ENCODE data around the gene MEIS2. TPM values are rescaled to one million over a fixed set of nuclear protein-coding genes. Genes with fewer than 3 reads are reported as not detected.
A peak's percentile ranks its signal among the peaks of the same experiment; 100 is the strongest.

MEIS2 gene
- total RNA-seq, 1 donor from 2014 or later: 58.5 TPM

DNA sequence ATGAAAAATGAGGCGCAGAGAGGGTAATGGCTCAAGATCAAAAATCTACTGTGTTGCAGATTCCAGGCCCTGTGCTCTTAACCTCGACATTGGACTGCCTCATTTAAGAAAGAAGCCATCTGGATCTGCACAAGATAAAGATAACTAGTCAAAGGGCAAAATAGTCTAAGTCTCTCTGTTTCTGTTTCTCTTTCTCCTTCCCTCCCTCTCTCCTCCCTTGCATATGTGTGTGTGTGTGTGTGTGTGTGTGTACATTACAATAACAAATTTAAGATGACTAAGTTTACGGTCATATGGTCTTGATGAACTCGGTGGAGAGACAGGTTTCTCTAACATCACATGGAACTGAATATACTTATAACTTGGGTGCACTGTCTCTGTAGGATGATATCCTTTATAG lies 69.2 kb downstream of the MEIS2 start:
- H3K9me3 Mint-ChIP-seq: no peaks in the 10 kb centered on the region
- peaks cover 43% of the 10 kb centered on the region for H3K4me1 Mint-ChIP-seq
- DNase-seq (ENCODE audit: low read depth, low spot score): no peak
- H3K36me3 Mint-ChIP-seq (ENCODE audit: low read depth): peaks cover 8% of the 10 kb centered on the region
- H3K27me3 Mint-ChIP-seq (ENCODE audit: low read depth): no peaks in the 10 kb centered on the region
- no peak overlapping the region for H3K27ac Mint-ChIP-seq (ENCODE audit: unreplicated experiment)
- no peak for TF ChIP-seq CTCF (conservative IDR thresholded peaks at IDR 0.05)
- no peak overlapping the region for H3K4me3 Mint-ChIP-seq

GRCh38 chr15:37028625-37029296 lies 71.6 kb downstream of the MEIS2 start:
- H3K9me3 Mint-ChIP-seq: no peaks in the 10 kb centered on the region
- peaks cover 8% of the 10 kb centered on the region for H3K36me3 Mint-ChIP-seq (ENCODE audit: low read depth)
- H3K4me1 Mint-ChIP-seq: peaks cover 34% of the 10 kb centered on the region
- no peak overlapping the region for H3K27ac Mint-ChIP-seq (ENCODE audit: unreplicated experiment)
- DNase-seq (ENCODE audit: low read depth, low spot score): no peak
- TF ChIP-seq CTCF (conservative IDR thresholded peaks at IDR 0.05): no peak
- H3K27me3 Mint-ChIP-seq (ENCODE audit: low read depth): no peaks in the 10 kb centered on the region
- no peak overlapping the region for H3K4me3 Mint-ChIP-seq

DNA sequence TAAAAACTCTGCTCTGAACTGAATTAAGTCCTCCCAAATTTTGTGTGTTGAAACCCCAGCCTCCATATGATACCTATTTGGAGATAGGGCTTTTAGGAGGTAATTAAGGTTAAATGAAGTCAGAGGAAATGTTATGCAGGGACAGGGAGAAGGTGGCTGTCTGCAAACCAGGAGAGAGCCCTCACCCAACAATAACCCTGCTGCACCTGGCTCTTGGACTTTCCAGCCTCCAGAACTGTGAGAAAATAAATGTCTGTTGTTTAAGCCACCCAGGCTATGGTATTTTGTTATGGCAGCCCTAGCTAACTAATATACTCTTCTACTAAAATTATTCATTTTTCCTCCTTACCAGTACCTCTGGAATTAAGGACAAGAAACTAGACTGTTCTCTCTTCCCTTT lies 79.5 kb downstream of the MEIS2 start:
- Mint-ChIP-seq H3K4me3 (no peak overlapping the region), H3K4me1 (peaks cover 57% of the 10 kb centered on the region), H3K9me3 (no peaks in the 10 kb centered on the region), H3K36me3 (ENCODE audit: low read depth) (peaks cover 4% of the 10 kb centered on the region), H3K27me3 (ENCODE audit: low read depth) (no peaks in the 10 kb centered on the region), H3K27ac (ENCODE audit: unreplicated experiment) (no peak overlapping the region)
- DNase-seq (ENCODE audit: low read depth, low spot score): no peak
- TF ChIP-seq CTCF (conservative IDR thresholded peaks at IDR 0.05): no peak

DNA sequence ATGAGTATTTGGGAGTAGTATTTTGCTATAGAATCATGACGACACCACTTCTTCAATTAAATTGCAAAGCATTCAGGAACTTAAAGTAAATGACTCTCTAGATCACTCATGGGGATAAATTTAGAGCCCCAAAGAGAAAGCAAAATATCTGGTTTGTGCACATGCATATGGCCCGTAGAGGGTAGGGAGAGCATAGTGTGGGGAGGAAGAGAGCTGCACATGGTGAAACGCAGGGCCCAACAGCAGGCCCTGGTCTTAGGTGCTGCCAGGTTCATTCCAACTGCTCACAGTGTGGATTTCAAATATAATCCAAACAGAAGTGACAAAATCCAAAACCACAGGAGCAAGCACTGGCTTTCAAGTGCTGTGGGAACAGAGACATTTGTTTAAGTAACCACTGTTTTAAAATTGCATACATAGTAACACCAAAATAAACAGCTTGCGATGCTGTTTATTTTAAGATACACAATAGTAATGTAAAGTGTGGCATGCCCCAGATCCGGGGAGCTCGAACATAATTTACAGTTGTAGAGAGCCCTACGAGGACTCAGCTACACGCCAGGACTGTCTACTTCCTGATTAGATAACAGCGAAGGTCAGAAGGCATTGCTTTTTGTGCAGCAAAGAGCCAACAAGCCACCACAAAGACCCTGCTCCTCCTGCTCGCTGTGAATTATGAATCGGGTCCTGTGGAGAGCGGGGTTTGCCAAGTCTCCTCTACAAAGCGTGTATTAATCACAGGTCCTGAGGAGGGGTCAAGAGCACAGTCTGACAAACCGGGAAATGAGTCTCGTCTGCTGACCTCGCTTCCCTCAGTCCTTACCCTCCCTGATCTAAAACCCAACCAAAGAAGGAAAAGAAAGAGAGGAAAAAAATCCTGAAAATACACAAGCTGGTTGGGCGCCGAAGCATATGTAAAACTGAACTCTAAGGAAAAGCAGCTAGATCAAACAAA lies 80.6 kb downstream of the MEIS2 start:
- H3K27me3 Mint-ChIP-seq (ENCODE audit: low read depth): no peaks in the 10 kb centered on the region
- H3K9me3 Mint-ChIP-seq: no peaks in the 10 kb centered on the region
- H3K27ac Mint-ChIP-seq (ENCODE audit: unreplicated experiment): peak overlapping the region; percentile 8
- TF ChIP-seq CTCF (conservative IDR thresholded peaks at IDR 0.05): no peak
- peak overlapping the region; percentile 24 for H3K4me3 Mint-ChIP-seq
- peaks cover 65% of the 10 kb centered on the region for H3K4me1 Mint-ChIP-seq
- peaks cover 4% of the 10 kb centered on the region for H3K36me3 Mint-ChIP-seq (ENCODE audit: low read depth)
- no peak for DNase-seq (ENCODE audit: low read depth, low spot score)

DNA sequence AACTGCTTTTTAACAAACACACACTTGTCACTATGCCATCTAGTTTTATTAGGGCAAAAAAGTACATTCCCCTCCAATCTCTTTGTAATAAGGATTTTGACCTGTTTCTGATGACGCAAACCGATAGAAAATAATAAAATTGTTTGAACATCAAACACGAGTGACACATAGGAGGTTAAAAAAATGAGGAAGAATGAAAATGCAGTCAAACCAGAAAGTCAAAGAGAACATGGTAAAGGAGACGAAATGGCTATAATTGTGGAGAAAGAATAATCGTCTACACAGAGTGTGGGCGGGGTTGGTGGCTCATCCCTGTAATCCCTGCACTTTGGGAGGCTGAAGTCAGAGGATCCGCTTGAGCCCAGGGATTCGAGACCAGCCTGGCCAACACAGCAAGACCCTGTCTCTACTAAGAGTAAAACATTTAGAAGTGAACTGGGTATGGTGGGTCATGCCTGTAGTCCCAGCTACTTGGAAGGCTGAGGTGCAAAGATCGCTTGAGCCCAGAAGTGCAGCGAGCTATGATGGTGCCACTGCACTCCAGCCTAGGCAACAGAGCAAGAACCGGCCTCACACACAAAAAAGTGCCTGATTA lies 83.2 kb downstream of the MEIS2 start:
- TF ChIP-seq CTCF (conservative IDR thresholded peaks at IDR 0.05): no peak
- peaks cover 62% of the 10 kb centered on the region for H3K4me1 Mint-ChIP-seq
- no peak for DNase-seq (ENCODE audit: low read depth, low spot score)
- no peaks in the 10 kb centered on the region for H3K27me3 Mint-ChIP-seq (ENCODE audit: low read depth)
- peaks cover 4% of the 10 kb centered on the region for H3K36me3 Mint-ChIP-seq (ENCODE audit: low read depth)
- no peak overlapping the region for H3K27ac Mint-ChIP-seq (ENCODE audit: unreplicated experiment)
- H3K4me3 Mint-ChIP-seq: no peak overlapping the region
- no peaks in the 10 kb centered on the region for H3K9me3 Mint-ChIP-seq

All from neural crest cell (in vitro differentiated cells).